Osteoblast (primary cell): ENCODE results near the gene MTMR12. TPM values are rescaled to one million over a fixed set of nuclear protein-coding genes. Genes with fewer than 3 reads are reported as not detected.
A peak's percentile ranks its signal among the peaks of the same experiment; 100 is the strongest.
"Not testable (repeated sequence)": the region's sequence is repeated elsewhere in the genome, so short reads cannot be mapped to it uniquely, and the experiment has no call there.

Source experiments
- DNase-seq: peaks from one replicate; pipeline ENCODE4 v3.0.0; 2011; ENCODE audit warnings: low spot score, mixed read lengths; ENCODE audit not compliant: insufficient read length; ENCODE audit errors: missing footprints
- H2AFZ ChIP-seq: 2 replicates; pipeline ENCODE4 v1.6.0; 2011; ENCODE audit warnings: mild to moderate bottlenecking, low read length
- H3K27ac ChIP-seq: 2 replicates; pipeline ENCODE4 v1.5.1; 2011; ENCODE audit warnings: mild to moderate bottlenecking, low read depth, low read length, moderate library complexity
- H3K27me3 ChIP-seq: 2 replicates; pipeline ENCODE4 v1.6.0; 2012; ENCODE audit warnings: mild to moderate bottlenecking, control low read depth, inconsistent platforms, low read length, moderate library complexity; ENCODE audit not compliant: insufficient read depth
- H3K36me3 ChIP-seq: 2 replicates; pipeline ENCODE4 v1.5.1; 2011; ENCODE audit warnings: mild to moderate bottlenecking, low read length, control low read depth, moderate library complexity; ENCODE audit not compliant: insufficient read depth
- H3K4me1 ChIP-seq: 2 replicates; pipeline ENCODE4 v1.5.1; 2011; ENCODE audit warnings: mild to moderate bottlenecking, low read length, control low read depth, moderate library complexity; ENCODE audit not compliant: insufficient read depth
- H3K4me2 ChIP-seq: 2 replicates; pipeline ENCODE4 v1.6.0; 2011; ENCODE audit warnings: mild to moderate bottlenecking, low read length; ENCODE audit not compliant: insufficient read depth
- H3K4me3 ChIP-seq: fragments of 200-600 bp; sonication (generic); 3 replicates; pipeline ENCODE4 v1.5.1; 2012; ENCODE audit warnings: mild to moderate bottlenecking, low read length, inconsistent platforms; ENCODE audit not compliant: insufficient read depth
- H3K79me2 ChIP-seq: 2 replicates; pipeline ENCODE4 v1.6.0; 2012; ENCODE audit warnings: mild to moderate bottlenecking, low read length, control low read depth, inconsistent platforms; ENCODE audit not compliant: insufficient read depth
- H3K9me3 ChIP-seq: 2 replicates; pipeline ENCODE4 v1.5.1; 2011; ENCODE audit warnings: low read depth, low read length, control low read depth
- H4K20me1 ChIP-seq: 2 replicates; pipeline ENCODE4 v1.6.0; 2012; ENCODE audit warnings: mild to moderate bottlenecking, low read length, control low read depth; ENCODE audit not compliant: insufficient read depth
- CTCF ChIP-seq: IDR thresholded peaks from 2 replicates; pipeline ENCODE4 v1.5.1; 2011; ENCODE audit warnings: mild to moderate bottlenecking, low read depth, low read length, moderate library complexity; ENCODE audit errors: extremely low read depth
- total RNA-seq: library from RNA; depleted of rRNA; stranded (reverse); fragments of >200 nt; gene quantifications from 2 replicates; pipeline ENCODE4 v1.2.3, GENCODE V29; 2012

Gene MTMR12
- total RNA-seq, 1 donor, result 20.6 TPM

GRCh38 chr5:32325616-32326015 lies 12.9 kb upstream of the MTMR12 start:
- Histone ChIP-seq H3K27ac (no peak overlapping the region), H2AFZ (no peak overlapping the region), H3K4me3 (no peak overlapping the region), H3K4me2 (no peak overlapping the region), H4K20me1 (no peaks in the 10 kb centered on the region), H3K4me1 (peaks cover 2% of the 10 kb centered on the region), H3K9me3 (no peaks in the 10 kb centered on the region), H3K36me3 (no peaks in the 10 kb centered on the region), H3K27me3 (no peaks in the 10 kb centered on the region), H3K79me2 (no peaks in the 10 kb centered on the region)
- TF ChIP-seq CTCF, result no peak
- DNase-seq, result peak; percentile 3

- DNase-seq, result peak; percentile 57
- H4K20me1 ChIP-seq, result no peaks in the 10 kb centered on the region
- H2AFZ ChIP-seq, result no peak overlapping the region
- no peaks in the 10 kb centered on the region for H3K36me3 ChIP-seq
- no peak for TF ChIP-seq CTCF
- H3K4me1 ChIP-seq, result peaks cover 2% of the 10 kb centered on the region
- no peak overlapping the region for H3K4me2 ChIP-seq
- no peak overlapping the region for H3K4me3 ChIP-seq
- H3K27me3 ChIP-seq, result no peaks in the 10 kb centered on the region
- no peaks in the 10 kb centered on the region for H3K9me3 ChIP-seq
- no peaks in the 10 kb centered on the region for H3K79me2 ChIP-seq
- no peak overlapping the region for H3K27ac ChIP-seq
Observed at GRCh38 chr5:32325062-32325461, 12.3 kb upstream of the MTMR12 start.

GRCh38 chr5:32323741-32324140 lies 11.0 kb upstream of the MTMR12 start:
- DNase-seq, result peak; percentile 5
- H2AFZ ChIP-seq, result no peak overlapping the region
- H3K27me3 ChIP-seq, result no peaks in the 10 kb centered on the region

GRCh38 chr5:32322882-32323281 lies 10.1 kb upstream of the MTMR12 start:
- no peak for DNase-seq

More at GRCh38 chr5:32323741-32324140, 11.0 kb upstream of the MTMR12 start:
- H3K4me3 ChIP-seq, result no peak overlapping the region
- no peaks in the 10 kb centered on the region for H3K9me3 ChIP-seq
- peaks cover 2% of the 10 kb centered on the region for H3K4me1 ChIP-seq
- no peaks in the 10 kb centered on the region for H3K36me3 ChIP-seq
- H4K20me1 ChIP-seq, result no peaks in the 10 kb centered on the region
- no peaks in the 10 kb centered on the region for H3K79me2 ChIP-seq
- H3K4me2 ChIP-seq, result no peak overlapping the region
- TF ChIP-seq CTCF, result no peak
- H3K27ac ChIP-seq, result no peak overlapping the region

GRCh38 chr5:32321787-32322186 lies 9.0 kb upstream of the MTMR12 start:
- not testable (repeated sequence) for H4K20me1 ChIP-seq, H2AFZ ChIP-seq, H3K9me3 ChIP-seq, H3K79me2 ChIP-seq, DNase-seq, H3K4me1 ChIP-seq, H3K27ac ChIP-seq, H3K4me3 ChIP-seq, H3K4me2 ChIP-seq, H3K27me3 ChIP-seq, H3K36me3 ChIP-seq

More at GRCh38 chr5:32322882-32323281, 10.1 kb upstream of the MTMR12 start:
- no peaks in the 10 kb centered on the region for H3K36me3 ChIP-seq
- H3K79me2 ChIP-seq, result no peaks in the 10 kb centered on the region
- no peak overlapping the region for H3K27ac ChIP-seq
- no peak overlapping the region for H2AFZ ChIP-seq
- no peaks in the 10 kb centered on the region for H3K9me3 ChIP-seq
- H3K4me3 ChIP-seq, result no peak overlapping the region
- H3K27me3 ChIP-seq, result no peaks in the 10 kb centered on the region
- H4K20me1 ChIP-seq, result no peaks in the 10 kb centered on the region
- peaks cover 2% of the 10 kb centered on the region for H3K4me1 ChIP-seq
- no peak for TF ChIP-seq CTCF
- no peak overlapping the region for H3K4me2 ChIP-seq
